Stimulated activated CD4-positive, alpha-beta T cell treated with anti-CD3 and anti-CD28 coated beads, Interleukin-1b, Interleukin-23, amount 100 ng/mL, for 48 hours (primary cell): ENCODE data around the gene ANKRD23.
"Not testable (repeated sequence)": the region's sequence is repeated elsewhere in the genome, so short reads cannot be mapped to it uniquely, and the experiment has no call there.

Source experiments
- DNase-seq: peaks from one replicate; pipeline ENCODE4 v3.0.0-alpha.2; 2020

Gene ANKRD23

GRCh38 chr2:96813656-96814055 is 30.2 kb downstream of the ANKRD23 start:
- no peak for DNase-seq

- DNase-seq = no peak
Observed at GRCh38 chr2:96811917-96812316, 31.9 kb downstream of the ANKRD23 start.

GRCh38 chr2:96810783-96811192 is 33.0 kb downstream of the ANKRD23 start:
- no peak for DNase-seq

- DNase-seq = no peak
Observed at GRCh38 chr2:96809951-96810782, 33.7 kb downstream of the ANKRD23 start.

- no peak for DNase-seq
Observed at GRCh38 chr2:96809216-96809882, 34.5 kb downstream of the ANKRD23 start.

GRCh38 chr2:96808176-96808837 is 35.5 kb downstream of the ANKRD23 start:
- no peak for DNase-seq

GRCh38 chr2:96807127-96807471 is 36.7 kb downstream of the ANKRD23 start:
- DNase-seq = no peak

GRCh38 chr2:96806468-96807126 is 37.2 kb downstream of the ANKRD23 start:
- DNase-seq = peak; percentile 14

- not testable (repeated sequence) for DNase-seq
Observed at GRCh38 chr2:96805946-96806345, 37.9 kb downstream of the ANKRD23 start.

GRCh38 chr2:96804986-96805385 is 38.8 kb downstream of the ANKRD23 start:
- DNase-seq = no peak

- no peak for DNase-seq
Observed at GRCh38 chr2:96802721-96803120, 41.1 kb downstream of the ANKRD23 start.

GRCh38 chr2:96801786-96802595 is 41.8 kb downstream of the ANKRD23 start:
- peak; percentile 57 for DNase-seq

- peak; percentile 76 for DNase-seq
Observed at GRCh38 chr2:96801005-96801785, 42.6 kb downstream of the ANKRD23 start.

GRCh38 chr2:96800061-96801004 is 43.5 kb downstream of the ANKRD23 start:
- no peak for DNase-seq

- DNase-seq = no peak
Observed at GRCh38 chr2:96799623-96799935, 44.2 kb downstream of the ANKRD23 start.

- no peak for DNase-seq
Observed at GRCh38 chr2:96798733-96799622, 44.8 kb downstream of the ANKRD23 start.

- DNase-seq = no peak
Observed at GRCh38 chr2:96797066-96797625, 46.7 kb downstream of the ANKRD23 start.

- DNase-seq = not testable (repeated sequence)
Observed at GRCh38 chr2:96796497-96796896, 47.3 kb downstream of the ANKRD23 start.

- no peak for DNase-seq
Observed at GRCh38 chr2:96795076-96795475, 48.7 kb downstream of the ANKRD23 start.
